WTC11 (cell line): ENCODE measurements around the gene LHX4.

ENCODE experiments used
- ETV6 ChIP-seq: sonication (generic); formaldehyde crosslinking; IDR thresholded peaks from 2 replicates; pipeline ENCODE4 v1.8.1; 2022; ENCODE audit warnings: mild to moderate bottlenecking, missing genetic modification reagents
- FOXJ3 ChIP-seq: sonication (generic); formaldehyde crosslinking; IDR thresholded peaks from 2 replicates; pipeline ENCODE4 v1.9.0; 2021; ENCODE audit warnings: missing genetic modification reagents, mild to moderate bottlenecking, borderline replicate concordance
- FOXK1 ChIP-seq: sonication (generic); formaldehyde crosslinking; IDR thresholded peaks from 2 replicates; pipeline ENCODE4 v1.8.0; 2022; ENCODE audit warnings: mild to moderate bottlenecking, moderate library complexity, missing genetic modification reagents
- PRRX2 ChIP-seq: fragments of 250-450 bp; sonication (Bioruptor Pico); IDR thresholded peaks from 2 replicates; pipeline ENCODE4 v1.8.0; 2021; ENCODE audit warnings: mild to moderate bottlenecking
- SMAD3 ChIP-seq: sonication (generic); formaldehyde crosslinking; IDR thresholded peaks from 2 replicates; pipeline ENCODE4 v1.8.0; 2022; ENCODE audit warnings: missing genetic modification reagents, mild to moderate bottlenecking, borderline replicate concordance
- TEAD4 ChIP-seq: sonication (generic); formaldehyde crosslinking; IDR thresholded peaks from 2 replicates; pipeline ENCODE4 v1.8.0; 2022; ENCODE audit warnings: mild to moderate bottlenecking, missing genetic modification reagents
- TF ChIP-seq, protein P1 (sequence below): sonication (generic); formaldehyde crosslinking; IDR thresholded peaks from 2 replicates; pipeline ENCODE4 v1.8.1; 2022; ENCODE audit warnings: low read depth, mild to moderate bottlenecking, moderate library complexity, missing genetic modification reagents, borderline replicate concordance
- TF ChIP-seq, protein P2 (sequence below): fragments of 200-600 bp; IDR thresholded peaks from 2 replicates; pipeline ENCODE4 v1.8.0; 2022; ENCODE audit warnings: antibody characterized with exemption
- TF ChIP-seq, protein P3 (sequence below): sonication (generic); formaldehyde crosslinking; IDR thresholded peaks from 2 replicates; pipeline ENCODE4 v1.8.0; 2022; ENCODE audit warnings: mild to moderate bottlenecking, missing genetic modification reagents

DNA sequence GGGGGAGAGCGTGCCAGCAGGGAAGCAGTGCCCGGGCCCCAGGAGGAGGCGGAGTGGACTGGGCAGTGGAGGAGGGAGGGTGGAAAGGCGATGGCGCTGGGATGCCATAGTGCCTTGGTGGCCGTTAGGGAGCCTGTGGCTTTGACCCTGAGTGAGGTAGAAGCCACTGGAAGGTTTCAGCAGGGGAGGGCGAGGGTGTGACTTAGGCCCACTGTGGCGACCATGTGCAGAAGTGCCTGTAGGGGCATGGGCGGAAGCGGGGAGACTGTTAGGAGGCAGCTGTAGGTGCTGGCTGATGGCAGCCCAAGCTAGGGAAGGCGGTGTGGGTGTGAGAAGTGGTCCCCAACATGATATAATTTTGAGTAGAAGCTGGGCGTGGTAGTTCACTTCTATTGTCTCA lies 28.2 kb downstream of the LHX4 start:
- TF ChIP-seq SMAD3 (CRISPR knock-in tag) (no peak), FOXK1 (CRISPR knock-in tag) (no peak), FOXJ3 (CRISPR knock-in tag) (no peak), TEAD4 (CRISPR knock-in tag) (no peak), ETV6 (CRISPR knock-in tag) (no peak), PRRX2 (CRISPR knock-in tag) (no peak)
- TF ChIP-seq, protein P1, sequence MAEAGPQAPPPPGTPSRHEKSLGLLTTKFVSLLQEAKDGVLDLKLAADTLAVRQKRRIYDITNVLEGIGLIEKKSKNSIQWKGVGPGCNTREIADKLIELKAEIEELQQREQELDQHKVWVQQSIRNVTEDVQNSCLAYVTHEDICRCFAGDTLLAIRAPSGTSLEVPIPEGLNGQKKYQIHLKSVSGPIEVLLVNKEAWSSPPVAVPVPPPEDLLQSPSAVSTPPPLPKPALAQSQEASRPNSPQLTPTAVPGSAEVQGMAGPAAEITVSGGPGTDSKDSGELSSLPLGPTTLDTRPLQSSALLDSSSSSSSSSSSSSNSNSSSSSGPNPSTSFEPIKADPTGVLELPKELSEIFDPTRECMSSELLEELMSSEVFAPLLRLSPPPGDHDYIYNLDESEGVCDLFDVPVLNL (CRISPR knock-in tag) = no peak
- TF ChIP-seq, protein P2, sequence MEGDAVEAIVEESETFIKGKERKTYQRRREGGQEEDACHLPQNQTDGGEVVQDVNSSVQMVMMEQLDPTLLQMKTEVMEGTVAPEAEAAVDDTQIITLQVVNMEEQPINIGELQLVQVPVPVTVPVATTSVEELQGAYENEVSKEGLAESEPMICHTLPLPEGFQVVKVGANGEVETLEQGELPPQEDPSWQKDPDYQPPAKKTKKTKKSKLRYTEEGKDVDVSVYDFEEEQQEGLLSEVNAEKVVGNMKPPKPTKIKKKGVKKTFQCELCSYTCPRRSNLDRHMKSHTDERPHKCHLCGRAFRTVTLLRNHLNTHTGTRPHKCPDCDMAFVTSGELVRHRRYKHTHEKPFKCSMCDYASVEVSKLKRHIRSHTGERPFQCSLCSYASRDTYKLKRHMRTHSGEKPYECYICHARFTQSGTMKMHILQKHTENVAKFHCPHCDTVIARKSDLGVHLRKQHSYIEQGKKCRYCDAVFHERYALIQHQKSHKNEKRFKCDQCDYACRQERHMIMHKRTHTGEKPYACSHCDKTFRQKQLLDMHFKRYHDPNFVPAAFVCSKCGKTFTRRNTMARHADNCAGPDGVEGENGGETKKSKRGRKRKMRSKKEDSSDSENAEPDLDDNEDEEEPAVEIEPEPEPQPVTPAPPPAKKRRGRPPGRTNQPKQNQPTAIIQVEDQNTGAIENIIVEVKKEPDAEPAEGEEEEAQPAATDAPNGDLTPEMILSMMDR = no peak
- TF ChIP-seq, protein P3, sequence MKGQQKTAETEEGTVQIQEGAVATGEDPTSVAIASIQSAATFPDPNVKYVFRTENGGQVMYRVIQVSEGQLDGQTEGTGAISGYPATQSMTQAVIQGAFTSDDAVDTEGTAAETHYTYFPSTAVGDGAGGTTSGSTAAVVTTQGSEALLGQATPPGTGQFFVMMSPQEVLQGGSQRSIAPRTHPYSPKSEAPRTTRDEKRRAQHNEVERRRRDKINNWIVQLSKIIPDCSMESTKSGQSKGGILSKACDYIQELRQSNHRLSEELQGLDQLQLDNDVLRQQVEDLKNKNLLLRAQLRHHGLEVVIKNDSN (CRISPR knock-in tag) = no peak
